NB4 (cell line): ENCODE measurements around the gene RRP8.

ENCODE experiments used
- DNase-seq: peaks from one replicate; pipeline ENCODE4 v3.0.0; 2010; ENCODE audit warnings: low read depth
- H3K4me3 ChIP-seq: one replicate; pipeline ENCODE4 v1.5.1; 2011; ENCODE audit warnings: mild to moderate bottlenecking, low read depth, low read length, moderate library complexity
- MYC ChIP-seq: IDR thresholded peaks from 2 replicates; pipeline ENCODE4 v1.6.1; 2011; ENCODE audit warnings: low read depth, low read length
- POLR2A ChIP-seq: IDR thresholded peaks from 2 replicates; pipeline ENCODE4 v1.6.1; 2011; ENCODE audit warnings: mild to moderate bottlenecking; ENCODE audit not compliant: insufficient read length; ENCODE audit errors: extremely low read depth
- TF ChIP-seq, protein P1 (sequence below): IDR thresholded peaks from 2 replicates; pipeline ENCODE4 v1.6.1; 2011; ENCODE audit warnings: low read depth, low read length
- TF ChIP-seq, protein P2 (sequence below): IDR thresholded peaks from one replicate; pipeline ENCODE4 v1.5.1; 2012; ENCODE audit warnings: low read depth, low read length

The RRP8 gene

DNA sequence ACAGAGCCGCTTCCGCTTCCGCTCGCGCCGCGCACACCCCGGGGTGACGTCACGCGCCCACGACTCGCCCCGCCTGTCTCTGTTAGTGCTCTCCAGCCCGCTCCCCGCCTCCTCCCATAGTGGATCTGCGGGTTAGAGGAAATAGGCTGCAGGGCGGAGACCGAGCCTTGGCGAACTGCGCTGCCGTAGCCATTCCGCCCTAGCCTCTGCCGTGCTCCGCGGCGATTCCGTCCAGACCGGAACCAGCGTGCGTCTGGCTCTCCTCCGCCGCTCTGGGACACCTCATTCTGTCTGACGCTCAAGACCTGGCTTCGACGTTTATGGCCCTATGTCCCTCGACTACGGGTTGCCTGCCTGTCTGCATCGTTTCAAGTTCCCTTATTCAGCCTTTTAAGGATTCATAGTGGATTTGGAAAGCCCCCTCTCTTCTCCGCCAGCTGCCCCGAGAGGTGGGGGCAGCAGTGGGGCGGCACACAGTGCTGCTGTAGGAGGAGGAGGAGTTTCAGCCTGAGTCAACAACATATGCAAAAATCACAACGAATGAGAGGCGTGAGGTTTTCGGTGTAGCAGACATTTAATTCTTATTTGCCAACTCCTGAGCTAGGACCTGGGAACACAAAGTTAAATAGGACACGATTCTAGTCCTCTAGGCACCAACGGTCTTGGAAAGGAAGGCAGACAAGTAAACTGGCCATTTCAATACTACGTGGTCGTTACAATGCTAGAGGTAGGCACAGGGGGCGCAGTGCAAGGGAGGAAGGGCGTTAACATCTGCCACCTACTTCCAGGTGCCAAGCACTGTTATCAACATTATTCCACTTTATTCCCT, 9.0 kb upstream of the RRP8 start, which contains the start of gene TAF10:
Gene TAF10, minus strand, starts transcription at position 4 of the 829 bp plus-strand sequence. CDS start 27 bp downstream, outside the sequence.
- DNase-seq, result peak; percentile 98
- TF ChIP-seq, protein P1, sequence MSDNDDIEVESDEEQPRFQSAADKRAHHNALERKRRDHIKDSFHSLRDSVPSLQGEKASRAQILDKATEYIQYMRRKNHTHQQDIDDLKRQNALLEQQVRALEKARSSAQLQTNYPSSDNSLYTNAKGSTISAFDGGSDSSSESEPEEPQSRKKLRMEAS, result peak; percentile 69
- TF ChIP-seq, protein P2, sequence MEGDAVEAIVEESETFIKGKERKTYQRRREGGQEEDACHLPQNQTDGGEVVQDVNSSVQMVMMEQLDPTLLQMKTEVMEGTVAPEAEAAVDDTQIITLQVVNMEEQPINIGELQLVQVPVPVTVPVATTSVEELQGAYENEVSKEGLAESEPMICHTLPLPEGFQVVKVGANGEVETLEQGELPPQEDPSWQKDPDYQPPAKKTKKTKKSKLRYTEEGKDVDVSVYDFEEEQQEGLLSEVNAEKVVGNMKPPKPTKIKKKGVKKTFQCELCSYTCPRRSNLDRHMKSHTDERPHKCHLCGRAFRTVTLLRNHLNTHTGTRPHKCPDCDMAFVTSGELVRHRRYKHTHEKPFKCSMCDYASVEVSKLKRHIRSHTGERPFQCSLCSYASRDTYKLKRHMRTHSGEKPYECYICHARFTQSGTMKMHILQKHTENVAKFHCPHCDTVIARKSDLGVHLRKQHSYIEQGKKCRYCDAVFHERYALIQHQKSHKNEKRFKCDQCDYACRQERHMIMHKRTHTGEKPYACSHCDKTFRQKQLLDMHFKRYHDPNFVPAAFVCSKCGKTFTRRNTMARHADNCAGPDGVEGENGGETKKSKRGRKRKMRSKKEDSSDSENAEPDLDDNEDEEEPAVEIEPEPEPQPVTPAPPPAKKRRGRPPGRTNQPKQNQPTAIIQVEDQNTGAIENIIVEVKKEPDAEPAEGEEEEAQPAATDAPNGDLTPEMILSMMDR, result peak; percentile 61
- TF ChIP-seq MYC (peak; percentile 59; the same call in 1 of the 2 replicates), POLR2A (peak; percentile 86)
- peak within 1 kb of the TSS; percentile 86 for H3K4me3 ChIP-seq

- TF ChIP-seq MYC, result no peak
- TF ChIP-seq, protein P2, result no peak
- TF ChIP-seq POLR2A, result no peak
- TF ChIP-seq, protein P1, result no peak
- H3K4me3 ChIP-seq, result peak overlapping the region; percentile 86
- no peak for DNase-seq
Observed at GRCh38 chr11:6611963-6612212, 8.5 kb upstream of the RRP8 start.

GRCh38 chr11:6611092-6611962, 7.9 kb upstream of the RRP8 start:
- peak; percentile 50 for DNase-seq
- H3K4me3 ChIP-seq, result peak overlapping the region; percentile 86
- TF ChIP-seq, protein P2, result no peak
- TF ChIP-seq POLR2A, result no peak
- TF ChIP-seq, protein P1, result peak; percentile 6; the same call in 1 of the 2 replicates

- TF ChIP-seq, protein P1, result no peak
- TF ChIP-seq POLR2A (no peak), MYC (no peak)
- TF ChIP-seq, protein P2, result no peak
- H3K4me3 ChIP-seq, result peak overlapping the region; percentile 86
- no peak for DNase-seq
Observed at GRCh38 chr11:6610591-6610990, 7.2 kb upstream of the RRP8 start.

DNA sequence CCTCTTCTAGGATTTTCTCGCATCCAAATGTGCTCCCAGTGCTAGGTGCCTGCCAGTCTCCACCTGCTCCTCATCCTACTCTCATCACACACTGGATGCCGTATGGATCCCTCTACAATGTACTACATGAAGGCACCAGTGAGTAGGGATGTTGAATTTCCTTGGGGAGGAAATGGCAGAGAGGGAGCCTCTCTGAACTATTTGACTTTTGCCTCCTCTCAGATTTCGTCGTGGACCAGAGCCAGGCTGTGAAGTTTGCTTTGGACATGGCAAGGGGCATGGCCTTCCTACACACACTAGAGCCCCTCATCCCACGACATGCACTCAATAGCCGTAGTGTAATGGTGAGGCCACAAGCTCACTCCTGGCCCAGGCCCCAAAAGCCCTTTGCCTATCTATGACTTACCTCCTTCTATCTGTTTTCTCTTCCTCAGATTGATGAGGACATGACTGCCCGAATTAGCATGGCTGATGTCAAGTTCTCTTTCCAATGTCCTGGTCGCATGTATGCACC, 6.1 kb upstream of the RRP8 start:
- TF ChIP-seq, protein P1, result no peak
- TF ChIP-seq, protein P2, result no peak
- TF ChIP-seq POLR2A (no peak), MYC (no peak)
- DNase-seq, result no peak
- no peak overlapping the region for H3K4me3 ChIP-seq
